Activated CD8-positive, alpha-beta T cell treated with anti-CD3 and anti-CD28 coated beads for 36 hours (primary cell): ENCODE data around the gene ZFYVE27. TPM values are rescaled to one million over a fixed set of nuclear protein-coding genes. Genes with fewer than 3 reads are reported as not detected.

Experiments
- ATAC-seq: fragments of 200-7000 bp; cut with Tn5 transposase; one replicate; pipeline ENCODE4 v1.10.0; 2021; ENCODE audit warnings: mild to moderate bottlenecking, moderate library complexity
- CTCF ChIA-PET: fragments of 350-600 bp; sonication (Branson Sonifier 250); formaldehyde crosslinking; loops from one replicate; lab custom pipeline; 2021; ENCODE audit warnings: antibody characterized with exemption; lab: Charles Lee
- POLR2A ChIA-PET: fragments of 350-600 bp; sonication (Branson Sonifier 250); formaldehyde crosslinking; loops from one replicate; lab custom pipeline; 2021; ENCODE audit warnings: antibody characterized with exemption; lab: Charles Lee
- DNase-seq: peaks from one replicate; pipeline ENCODE4 v3.0.0-alpha.2; 2020
- H3K27ac Mint-ChIP-seq: one replicate; pipeline ENCODE4 v1.8.0; 2021; ENCODE audit warnings: mild to moderate bottlenecking, mixed read lengths
- H3K27me3 Mint-ChIP-seq: one replicate; pipeline ENCODE4 v1.8.0; 2021; ENCODE audit warnings: mixed read lengths
- H3K36me3 Mint-ChIP-seq: one replicate; pipeline ENCODE4 v1.8.0; 2021; ENCODE audit warnings: low read depth, mixed read lengths
- H3K4me1 Mint-ChIP-seq: one replicate; pipeline ENCODE4 v1.8.0; 2021; ENCODE audit warnings: low read depth, mixed read lengths
- H3K4me3 Mint-ChIP-seq: one replicate; pipeline ENCODE4 v1.8.0; 2021; ENCODE audit warnings: mild to moderate bottlenecking, moderate library complexity, mixed read lengths
- H3K9me3 Mint-ChIP-seq: one replicate; pipeline ENCODE4 v1.8.0; 2021; ENCODE audit warnings: mixed read lengths
- intact Hi-C: fragments of 100-400 bp; cut with micrococcal nuclease; formaldehyde crosslinking; loops from one replicate; pipeline ENCODE4 v1.10.0; 2022
- total RNA-seq, 2 experiments: library from RNA; stranded (reverse); gene quantifications; one replicate each; pipeline ENCODE4 v1.2.3, GENCODE V29; 2021
- TF ChIP-seq, protein P1 (sequence below): fragments of 200-600 bp; IDR thresholded peaks from one replicate; pipeline ENCODE4 v1.8.0; 2022; ENCODE audit warnings: antibody characterized with exemption, mild to moderate bottlenecking

The ZFYVE27 gene
- total RNA-seq, 2 experiments from 2014 or later = 18.1 to 20.1 TPM

- H3K36me3 Mint-ChIP-seq = peaks cover 1% of the 10 kb centered on the region
- no peaks in the 10 kb centered on the region for H3K9me3 Mint-ChIP-seq
- ATAC-seq (peak; percentile 5), DNase-seq (peak; percentile 15)
- POLR2A ChIA-PET = interaction anchor here (1.3 to 3.0 kb wide), 8 partner anchors 10 to 27 kb away, joined by 4 to 19 read pairs (median 6); partner anchors contain the start of genes AVPI1 and ZFYVE27
- peak within 1 kb of the TSS; percentile 98 for H3K4me3 Mint-ChIP-seq
- H3K27me3 Mint-ChIP-seq = peaks cover 22% of the 10 kb centered on the region
- intact Hi-C loops = no loop called here
- peak within 1 kb of the TSS; percentile 92 for H3K27ac Mint-ChIP-seq
- peaks cover 6% of the 10 kb centered on the region for H3K4me1 Mint-ChIP-seq
- CTCF ChIA-PET = interaction anchor here (1.0 to 20.1 kb wide), 4 partner anchors 11 to 65 kb away, joined by 3 to 537 read pairs (median 34); partner anchors contain the start of gene ZFYVE27
- TF ChIP-seq, protein P1, sequence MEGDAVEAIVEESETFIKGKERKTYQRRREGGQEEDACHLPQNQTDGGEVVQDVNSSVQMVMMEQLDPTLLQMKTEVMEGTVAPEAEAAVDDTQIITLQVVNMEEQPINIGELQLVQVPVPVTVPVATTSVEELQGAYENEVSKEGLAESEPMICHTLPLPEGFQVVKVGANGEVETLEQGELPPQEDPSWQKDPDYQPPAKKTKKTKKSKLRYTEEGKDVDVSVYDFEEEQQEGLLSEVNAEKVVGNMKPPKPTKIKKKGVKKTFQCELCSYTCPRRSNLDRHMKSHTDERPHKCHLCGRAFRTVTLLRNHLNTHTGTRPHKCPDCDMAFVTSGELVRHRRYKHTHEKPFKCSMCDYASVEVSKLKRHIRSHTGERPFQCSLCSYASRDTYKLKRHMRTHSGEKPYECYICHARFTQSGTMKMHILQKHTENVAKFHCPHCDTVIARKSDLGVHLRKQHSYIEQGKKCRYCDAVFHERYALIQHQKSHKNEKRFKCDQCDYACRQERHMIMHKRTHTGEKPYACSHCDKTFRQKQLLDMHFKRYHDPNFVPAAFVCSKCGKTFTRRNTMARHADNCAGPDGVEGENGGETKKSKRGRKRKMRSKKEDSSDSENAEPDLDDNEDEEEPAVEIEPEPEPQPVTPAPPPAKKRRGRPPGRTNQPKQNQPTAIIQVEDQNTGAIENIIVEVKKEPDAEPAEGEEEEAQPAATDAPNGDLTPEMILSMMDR = no peak
These were observed 23.5 kb upstream of the ZFYVE27 start, which contains the start of gene MARVELD1 for GRCh38 chr10:97713339-97713825. Gene MARVELD1, plus strand, starts transcription at chr10:97713730. Its CDS starts 147 bp downstream, at chr10:97713877.

DNA sequence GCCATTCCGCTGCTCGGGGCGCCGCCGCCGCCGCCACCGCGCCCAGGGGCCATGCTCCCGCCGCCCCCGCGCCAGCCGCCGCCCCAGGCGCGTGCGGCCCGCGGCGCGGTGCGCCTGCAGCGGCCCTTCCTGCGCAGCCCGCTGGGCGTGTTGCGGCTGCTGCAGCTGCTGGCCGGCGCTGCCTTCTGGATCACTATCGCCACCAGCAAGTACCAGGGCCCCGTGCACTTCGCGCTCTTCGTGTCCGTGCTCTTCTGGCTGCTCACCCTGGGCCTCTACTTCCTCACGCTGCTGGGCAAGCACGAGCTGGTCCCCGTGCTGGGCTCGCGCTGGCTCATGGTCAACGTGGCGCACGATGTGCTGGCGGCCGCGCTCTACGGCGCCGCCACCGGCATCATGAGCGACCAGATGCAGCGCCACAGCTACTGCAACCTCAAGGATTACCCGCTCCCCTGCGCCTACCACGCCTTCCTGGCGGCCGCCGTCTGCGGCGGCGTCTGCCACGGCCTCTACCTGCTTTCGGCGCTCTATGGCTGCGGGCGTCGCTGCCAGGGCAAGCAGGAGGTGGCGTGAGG, 23.0 kb upstream of the ZFYVE27 start:
- Mint-ChIP-seq H3K9me3 (no peaks in the 10 kb centered on the region), H3K4me3 (peak overlapping the region; percentile 98), H3K27ac (peak overlapping the region; percentile 92), H3K4me1 (peaks cover 6% of the 10 kb centered on the region), H3K36me3 (peaks cover 1% of the 10 kb centered on the region), H3K27me3 (peaks cover 19% of the 10 kb centered on the region)
- TF ChIP-seq, protein P1 = no peak
- intact Hi-C loops = no loop called here
- ChIA-PET CTCF (interaction anchor here (1.0 to 20.1 kb wide), 6 partner anchors 12 to 65 kb away, joined by 3 to 537 read pairs (median 7); partner anchors contain the start of genes AVPI1 and ZFYVE27), POLR2A (interaction anchor here (0.6 to 3.0 kb wide), 8 partner anchors 9 to 54 kb away, joined by 3 to 19 read pairs (median 5); partner anchors contain the start of genes AVPI1 and ZFYVE27)
- DNase-seq = peak; percentile 62
- ATAC-seq = peak; percentile 76

DNA sequence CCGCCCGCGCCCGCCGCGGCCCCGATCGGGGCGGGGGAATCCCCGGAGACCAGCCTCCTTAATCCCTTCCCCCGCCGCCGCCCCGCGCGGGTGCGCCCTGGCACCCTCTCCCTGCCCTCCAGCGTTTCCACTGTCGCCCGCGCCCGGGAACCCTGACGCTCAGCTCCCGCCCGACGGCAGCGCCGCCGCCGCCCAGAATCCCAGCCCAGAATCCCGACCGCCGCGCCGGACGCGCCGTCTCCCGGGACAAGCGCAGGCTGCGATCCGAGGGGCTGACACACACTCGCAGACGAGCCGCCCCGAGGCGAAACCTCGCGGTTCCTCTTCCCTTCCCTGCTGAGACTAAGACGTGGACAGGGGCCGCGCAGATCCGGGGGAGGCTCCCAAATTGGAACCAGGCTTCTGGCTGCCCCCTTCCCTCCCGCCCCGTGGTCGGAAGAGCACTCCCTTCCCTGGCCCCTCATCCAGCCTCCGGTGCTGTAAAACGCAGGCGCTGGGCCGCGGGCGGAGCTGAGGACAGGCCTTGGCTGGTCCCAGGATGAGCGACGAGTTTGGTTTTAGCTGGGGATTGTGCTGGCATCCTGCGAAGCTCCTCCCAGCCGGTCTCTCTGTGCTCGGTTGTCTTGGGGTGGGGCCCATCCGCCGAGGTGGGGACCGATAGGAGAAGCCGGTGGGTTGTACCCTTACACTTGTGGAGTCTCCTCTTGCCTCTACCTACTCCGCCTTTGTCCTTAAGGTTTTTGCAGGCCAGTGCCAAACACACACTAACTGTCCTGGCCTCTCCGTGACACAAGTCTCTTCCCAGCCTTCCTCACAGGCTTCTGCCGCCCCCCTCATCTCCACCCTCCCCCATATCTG, 22.3 kb upstream of the ZFYVE27 start:
- Mint-ChIP-seq H3K27me3 (peaks cover 13% of the 10 kb centered on the region), H3K27ac (peak overlapping the region; percentile 38), H3K36me3 (peaks cover 1% of the 10 kb centered on the region), H3K4me1 (peaks cover 6% of the 10 kb centered on the region), H3K9me3 (no peaks in the 10 kb centered on the region), H3K4me3 (peak overlapping the region; percentile 98)
- peak; percentile 38 for ATAC-seq
- DNase-seq = peak; percentile 40
- TF ChIP-seq, protein P1 = no peak
- ChIA-PET CTCF (interaction anchor here (1.0 to 20.1 kb wide), 6 partner anchors 12 to 66 kb away, joined by 3 to 537 read pairs (median 7); partner anchors contain the start of genes AVPI1 and ZFYVE27), POLR2A (interaction anchor here (0.6 to 3.0 kb wide), 9 partner anchors 10 to 55 kb away, joined by 3 to 19 read pairs (median 5); partner anchors contain the start of genes AVPI1 and ZFYVE27)
- intact Hi-C loops = no loop called here

DNA sequence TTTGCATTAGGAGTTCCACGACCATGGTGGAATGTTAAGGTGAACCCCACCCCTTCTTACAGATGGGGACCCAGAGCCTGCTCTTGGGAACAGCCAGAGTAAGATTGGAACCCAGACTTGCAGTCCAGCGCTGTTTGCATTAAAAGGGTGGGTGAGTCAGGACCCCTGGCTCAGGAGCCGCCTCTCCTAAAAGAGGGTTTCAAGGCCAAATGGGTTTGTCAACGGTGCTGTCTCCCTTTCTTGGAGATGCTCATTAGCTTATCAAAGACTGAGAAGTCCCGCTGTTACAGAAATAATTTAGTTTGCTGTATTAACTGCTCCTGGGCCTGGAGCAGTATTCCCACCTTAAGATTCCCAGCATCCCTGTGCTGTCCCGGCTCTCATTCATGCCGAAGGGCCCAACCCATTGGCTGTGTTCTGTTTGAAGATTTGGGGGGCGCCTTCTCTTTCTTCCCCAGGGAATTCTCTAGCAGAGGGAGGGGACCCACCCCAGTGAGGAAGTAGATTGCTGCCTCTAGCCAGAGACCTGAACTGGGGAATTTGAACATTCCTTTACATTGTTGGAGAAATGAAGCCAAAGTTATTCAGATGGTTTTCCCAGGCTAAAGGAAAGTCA, 21.6 kb upstream of the ZFYVE27 start:
- ChIA-PET CTCF (interaction anchor here (1.4 to 20.1 kb wide), 4 partner anchors 13 to 38 kb away, joined by 7 to 537 read pairs (median 36); partner anchors contain the start of genes AVPI1 and ZFYVE27), POLR2A (interaction anchor here (1.3 to 3.0 kb wide), 3 partner anchors 10 to 18 kb away, joined by 3 to 19 read pairs (median 4); no protein-coding TSS in a partner anchor)
- DNase-seq (no peak), ATAC-seq (no peak)
- H3K4me3 Mint-ChIP-seq = peak overlapping the region; percentile 98
- H3K27ac Mint-ChIP-seq = no peak overlapping the region
- peaks cover 6% of the 10 kb centered on the region for H3K4me1 Mint-ChIP-seq
- H3K9me3 Mint-ChIP-seq = no peaks in the 10 kb centered on the region
- TF ChIP-seq, protein P1 = no peak
- intact Hi-C loops = no loop called here
- peaks cover 13% of the 10 kb centered on the region for H3K27me3 Mint-ChIP-seq
- peaks cover 1% of the 10 kb centered on the region for H3K36me3 Mint-ChIP-seq
